Smooth muscle cell (in vitro differentiated cells): ENCODE data around the gene WNK1. TPM values are rescaled to one million over a fixed set of nuclear protein-coding genes. Genes with fewer than 3 reads are reported as not detected.
"Not testable (repeated sequence)": the region's sequence is repeated elsewhere in the genome, so short reads cannot be mapped to it uniquely, and the experiment has no call there.

Source experiments
- DNase-seq: peaks from one replicate; lab custom pipeline; 2025; ENCODE audit not compliant: unreplicated experiment; lab: John Stamatoyannopoulos, UW
- H2AFZ ChIP-seq: fragments of 200-600 bp; sonication (generic); 2 replicates; pipeline ENCODE4 v1.6.0; 2016; ENCODE audit warnings: antibody characterized with exemption, low read depth, mild to moderate bottlenecking
- H3F3A ChIP-seq: fragments of 200-600 bp; sonication (generic); 2 replicates; pipeline ENCODE4 v1.6.0; 2017; ENCODE audit warnings: antibody characterized with exemption, low read depth
- H3K27ac ChIP-seq: fragments of 200-600 bp; sonication (generic); 2 replicates; pipeline ENCODE4 v1.5.1; 2016; ENCODE audit warnings: low read depth, mild to moderate bottlenecking
- H3K27me3 ChIP-seq: fragments of 200-600 bp; sonication (generic); 2 replicates; pipeline ENCODE4 v1.6.1; 2016; ENCODE audit warnings: low read depth, mild to moderate bottlenecking
- H3K36me3 ChIP-seq: fragments of 200-600 bp; sonication (generic); 2 replicates; pipeline ENCODE4 v1.5.1; 2016; ENCODE audit warnings: low read depth
- H3K4me1 ChIP-seq: fragments of 200-600 bp; sonication (generic); 2 replicates; pipeline ENCODE4 v1.5.1; 2016; ENCODE audit warnings: low read depth
- H3K4me2 ChIP-seq: fragments of 200-600 bp; sonication (generic); 2 replicates; pipeline ENCODE4 v1.6.0; 2016; ENCODE audit warnings: mild to moderate bottlenecking
- H3K4me3 ChIP-seq: fragments of 200-600 bp; sonication (generic); 2 replicates; pipeline ENCODE4 v1.5.1; 2016; ENCODE audit warnings: mild to moderate bottlenecking
- H3K79me2 ChIP-seq: fragments of 200-600 bp; sonication (generic); 2 replicates; pipeline ENCODE4 v1.6.0; 2016; ENCODE audit warnings: low read depth, mild to moderate bottlenecking
- H3K9ac ChIP-seq: fragments of 200-600 bp; sonication (generic); 2 replicates; pipeline ENCODE4 v1.6.0; 2016; ENCODE audit warnings: low read depth
- H3K9me3 ChIP-seq: fragments of 200-600 bp; sonication (generic); replicated peaks from 2 replicates; pipeline ENCODE4 v1.5.1; 2016; ENCODE audit warnings: low read depth
- H4K20me1 ChIP-seq: fragments of 200-600 bp; sonication (generic); 2 replicates; pipeline ENCODE4 v1.6.0; 2016; ENCODE audit warnings: low read depth
- CTCF ChIP-seq: fragments of 200-600 bp; sonication (generic); IDR thresholded peaks from 2 replicates; pipeline ENCODE4 v1.5.1; 2017; ENCODE audit warnings: borderline replicate concordance, mild to moderate bottlenecking, antibody characterized with exemption; ENCODE audit not compliant: insufficient read depth, poor library complexity, severe bottlenecking
- WGBS: methylation state at CpG from one replicate; pipeline ENCODE4 v1.1.7; 2016; ENCODE audit warnings: low lambda C conversion rate; 5-methylcytosine and 5-hydroxymethylcytosine counted together
- polyA plus RNA-seq: library from polyadenylated mRNA; unstranded; fragments of >200 nt; fragmentation: Nextera tagmentation; extraction: Ambion mirVana; gene quantifications from 2 replicates; pipeline ENCODE4 v1.2.1, GENCODE V29; 2016
- total RNA-seq: library from RNA; depleted of rRNA; stranded (reverse); fragments of >200 nt; gene quantifications from 2 replicates; pipeline ENCODE4 v1.2.3, GENCODE V29; 2014

The WNK1 gene
- total and polyA plus RNA-seq, 2 experiments from 2014 or later, result 42.2 to 104 TPM

DNA sequence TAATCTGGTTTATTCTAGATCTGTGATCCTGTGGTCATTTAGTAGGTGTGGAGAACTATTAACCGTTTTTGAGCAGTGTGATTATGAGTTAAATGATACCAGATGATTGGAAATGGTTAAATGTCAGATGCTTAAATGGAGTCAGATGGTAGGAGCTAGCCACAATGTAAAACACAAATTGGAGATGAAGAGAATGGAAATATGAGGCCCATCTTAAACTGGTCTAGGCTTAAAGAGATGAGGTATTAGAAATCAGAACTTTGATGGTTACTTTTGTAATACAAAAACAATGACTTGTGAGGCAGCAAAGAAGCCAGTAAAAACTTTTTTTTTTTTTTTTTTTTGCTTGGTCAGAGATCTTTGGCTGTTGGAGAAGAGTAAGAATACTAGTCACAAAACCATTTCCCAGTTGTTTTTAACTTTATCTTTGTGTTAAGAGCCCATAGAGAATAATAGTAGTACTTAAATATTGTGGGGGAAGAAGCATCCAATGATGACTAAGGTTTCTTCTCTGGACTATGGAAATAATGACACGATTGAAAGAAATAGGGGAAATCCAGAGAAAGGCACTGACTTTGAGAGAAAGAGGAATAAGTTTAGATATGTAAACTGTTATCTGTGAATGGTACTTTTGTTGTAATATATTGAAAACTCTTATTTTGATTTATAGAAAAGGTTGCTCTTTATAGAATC, 95.9 kb downstream of the WNK1 start:
- Histone ChIP-seq H3K4me3 (no peak overlapping the region), H3K4me1 (peaks cover 14% of the 10 kb centered on the region), H2AFZ (no peak overlapping the region), H3K36me3 (no peaks in the 10 kb centered on the region), H3F3A (peaks cover 9% of the 10 kb centered on the region), H3K9me3 (no peaks in the 10 kb centered on the region), H3K27me3 (no peaks in the 10 kb centered on the region), H3K9ac (peak overlapping the region; percentile 47), H3K79me2 (peaks cover 80% of the 10 kb centered on the region), H3K27ac (peak overlapping the region; percentile 86), H4K20me1 (peaks cover 46% of the 10 kb centered on the region), H3K4me2 (peak overlapping the region; percentile 25)
- 66% methylated on average over 2 of the region's 2 CpGs for WGBS
- DNase-seq, result no peak
- no peak for TF ChIP-seq CTCF

- no peak for TF ChIP-seq CTCF
- Histone ChIP-seq H4K20me1 (peaks cover 44% of the 10 kb centered on the region), H3K4me3 (no peak overlapping the region), H3K27ac (peak overlapping the region; percentile 86), H3K27me3 (no peaks in the 10 kb centered on the region), H3K36me3 (no peaks in the 10 kb centered on the region), H3K4me2 (no peak overlapping the region), H3F3A (peaks cover 9% of the 10 kb centered on the region), H3K4me1 (peaks cover 14% of the 10 kb centered on the region), H3K79me2 (peaks cover 82% of the 10 kb centered on the region), H2AFZ (no peak overlapping the region), H3K9ac (peak overlapping the region; percentile 27), H3K9me3 (no peaks in the 10 kb centered on the region)
- 83% methylated on average over 2 of the region's 2 CpGs for WGBS
- DNase-seq, result no peak
Measured at GRCh38 chr12:848882-849527, 96.6 kb downstream of the WNK1 start.

DNA sequence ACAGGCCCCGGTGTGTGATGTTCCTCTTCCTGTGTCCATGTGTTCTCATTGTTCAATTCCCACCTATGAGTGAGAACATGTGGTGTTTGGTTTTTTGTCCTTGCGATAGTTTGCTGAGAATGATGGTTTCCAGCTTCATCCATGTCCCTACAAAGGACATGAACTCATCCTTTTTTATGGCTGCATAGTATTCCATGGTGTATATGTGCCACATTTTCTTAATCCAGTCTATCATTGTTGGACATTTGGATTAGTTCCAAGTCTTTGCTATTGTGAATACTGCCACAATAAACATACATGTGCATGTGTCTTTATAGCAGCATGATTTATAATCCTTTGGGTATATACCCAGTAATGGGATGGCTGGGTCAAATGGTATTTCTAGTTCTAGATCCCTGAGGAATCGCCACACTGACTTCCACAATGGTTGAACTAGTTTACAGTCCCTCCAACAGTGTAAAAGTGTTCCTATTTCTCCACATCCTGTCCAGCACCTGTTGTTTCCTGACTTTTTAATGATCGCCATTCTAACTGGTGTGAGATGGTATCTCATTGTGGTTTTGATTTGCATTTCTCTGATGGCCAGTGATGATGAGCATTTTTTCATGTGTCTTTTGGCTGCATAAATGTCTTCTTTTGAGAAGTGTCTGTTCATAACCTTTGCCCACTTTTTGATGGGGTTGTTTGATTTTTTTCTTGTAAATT, 97.5 kb downstream of the WNK1 start:
- H3K9me3 ChIP-seq, H3K36me3 ChIP-seq, H3K4me2 ChIP-seq, H3K27me3 ChIP-seq, H3F3A ChIP-seq, H3K27ac ChIP-seq, H2AFZ ChIP-seq, H3K9ac ChIP-seq, DNase-seq, H3K4me3 ChIP-seq: not testable (repeated sequence)
- H3K79me2 ChIP-seq, result peaks cover 84% of the 10 kb centered on the region
- WGBS, result 82% methylated on average over 2 of the region's 4 CpGs
- peaks cover 43% of the 10 kb centered on the region for H4K20me1 ChIP-seq
- peaks cover 14% of the 10 kb centered on the region for H3K4me1 ChIP-seq

DNA sequence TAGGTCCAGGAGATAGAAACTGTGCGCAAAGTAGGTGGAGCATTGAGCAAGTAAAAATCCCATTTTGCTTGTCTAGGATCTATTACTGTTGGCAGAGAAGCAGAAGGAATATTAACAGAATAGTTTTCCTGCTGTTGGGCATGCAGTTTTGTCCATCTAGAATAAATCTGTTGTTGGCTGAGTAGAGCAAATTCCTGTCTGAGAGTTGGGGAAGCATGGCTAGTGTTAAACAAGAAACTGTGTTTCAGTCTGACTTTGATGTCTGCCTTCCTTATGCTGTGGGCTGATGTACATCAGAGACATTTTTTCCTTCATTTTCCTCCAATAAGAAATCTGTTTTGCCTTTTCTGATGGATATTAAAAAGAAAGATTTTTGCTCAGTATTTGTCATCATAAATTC, 99.0 kb downstream of the WNK1 start:
- H4K20me1 ChIP-seq, result peaks cover 54% of the 10 kb centered on the region
- H3K79me2 ChIP-seq, result peaks cover 81% of the 10 kb centered on the region
- H3K27ac ChIP-seq, result peak overlapping the region; percentile 86
- no peak for DNase-seq
- H3F3A ChIP-seq, result peaks cover 9% of the 10 kb centered on the region
- no peak for TF ChIP-seq CTCF
- no peaks in the 10 kb centered on the region for H3K27me3 ChIP-seq
- H3K4me3 ChIP-seq, result peak overlapping the region; percentile 9
- peak overlapping the region; percentile 53 for H3K9ac ChIP-seq
- peaks cover 14% of the 10 kb centered on the region for H3K4me1 ChIP-seq
- H3K9me3 ChIP-seq, result no peaks in the 10 kb centered on the region
- 94% methylated on average over 1 of the region's 1 CpG for WGBS
- H3K36me3 ChIP-seq, result no peaks in the 10 kb centered on the region
- peak overlapping the region; percentile 73 for H3K4me2 ChIP-seq
- H2AFZ ChIP-seq, result no peak overlapping the region
